H1 (cell line): ENCODE measurements around the gene KCNMA1.

Source experiments
- CTCF ChIP-seq, 3 experiments: IDR thresholded peaks; 1 replicate in 2 of 3; 2 replicates in 1 of 3; pipeline versions ENCODE4 v1.5.1 to v1.6.1; 2011; ENCODE audit warnings: low read length in 3 of 3, mild to moderate bottlenecking in 3 of 3, inconsistent platforms in 2 of 3, low read depth in 1 of 3, moderate library complexity in 1 of 3; ENCODE audit not compliant: insufficient read depth in 1 of 3; ENCODE audit errors: control extremely low read depth in 1 of 3
- E2F6 ChIP-seq: IDR thresholded peaks from 2 replicates; pipeline ENCODE4 v1.6.1; 2012; ENCODE audit warnings: inconsistent platforms
- EZH2 ChIP-seq: fragments of 200-600 bp; sonication (generic); IDR thresholded peaks from 2 replicates; pipeline ENCODE4 v1.7.1; 2012; ENCODE audit warnings: low read depth, mild to moderate bottlenecking, moderate library complexity, low read length, inconsistent platforms; ENCODE audit not compliant: severe bottlenecking
- GABPA ChIP-seq: IDR thresholded peaks from 2 replicates; pipeline ENCODE4 v1.6.1; 2011; ENCODE audit warnings: mild to moderate bottlenecking, low read length, moderate library complexity, borderline replicate concordance; ENCODE audit not compliant: insufficient read depth
- HDAC2 ChIP-seq, 2 experiments: fragments of 300-600 bp in 1 of 2; sonication (generic) in 1 of 2; IDR thresholded peaks; 2 replicates each; pipeline ENCODE4 v1.6.1; 2011 to 2012; ENCODE audit warnings: low read depth in 2 of 2, low read length in 2 of 2, mild to moderate bottlenecking in 2 of 2, moderate library complexity in 2 of 2, borderline replicate concordance in 1 of 2, inconsistent platforms in 1 of 2
- KDM5A ChIP-seq: fragments of 200-600 bp; IDR thresholded peaks from 2 replicates; pipeline ENCODE4 v1.7.1; 2012; ENCODE audit warnings: mild to moderate bottlenecking, low read length, inconsistent platforms, mixed read lengths
- MAFK ChIP-seq: IDR thresholded peaks from 2 replicates; pipeline ENCODE4 v1.6.1; 2012; ENCODE audit warnings: low read depth, mild to moderate bottlenecking, improper control_type of control experiment, low read length
- POLR2A ChIP-seq, 2 experiments: IDR thresholded peaks; 1 replicate in 1 of 2; 2 replicates in 1 of 2; pipeline ENCODE4 v1.6.1; 2011; ENCODE audit warnings: low read depth in 2 of 2, low read length in 2 of 2, mild to moderate bottlenecking in 2 of 2; ENCODE audit errors: control extremely low read depth in 1 of 2
- POLR2AphosphoS5 ChIP-seq: IDR thresholded peaks from 2 replicates; pipeline ENCODE4 v1.6.1; 2011; ENCODE audit warnings: low read depth, low read length
- TAF1 ChIP-seq: IDR thresholded peaks from 2 replicates; pipeline ENCODE4 v1.6.1; 2011; ENCODE audit warnings: mild to moderate bottlenecking, low read depth, low read length
- TF ChIP-seq, protein P1 (sequence below): fragments of 300-600 bp; sonication (generic); IDR thresholded peaks from 2 replicates; pipeline ENCODE4 v1.7.1; 2012; ENCODE audit warnings: low read length, moderate library complexity, mild to moderate bottlenecking, inconsistent platforms; ENCODE audit not compliant: insufficient replicate concordance
- TF ChIP-seq, protein P2 (sequence below): IDR thresholded peaks from 2 replicates; pipeline ENCODE4 v1.6.1; 2012; ENCODE audit warnings: low read length, inconsistent platforms

GRCh38 chr10:77197544-77197943 is 440.1 kb downstream of the KCNMA1 start:
- no peak for TF ChIP-seq TAF1
- no peak for TF ChIP-seq CTCF (IDR thresholded peaks at IDR 0.05; ENCODE audit: control extremely low read depth in 1 of 3, insufficient read depth in 1 of 3, low read depth in 1 of 3, low read length in 3 of 3)
- TF ChIP-seq, protein P1, sequence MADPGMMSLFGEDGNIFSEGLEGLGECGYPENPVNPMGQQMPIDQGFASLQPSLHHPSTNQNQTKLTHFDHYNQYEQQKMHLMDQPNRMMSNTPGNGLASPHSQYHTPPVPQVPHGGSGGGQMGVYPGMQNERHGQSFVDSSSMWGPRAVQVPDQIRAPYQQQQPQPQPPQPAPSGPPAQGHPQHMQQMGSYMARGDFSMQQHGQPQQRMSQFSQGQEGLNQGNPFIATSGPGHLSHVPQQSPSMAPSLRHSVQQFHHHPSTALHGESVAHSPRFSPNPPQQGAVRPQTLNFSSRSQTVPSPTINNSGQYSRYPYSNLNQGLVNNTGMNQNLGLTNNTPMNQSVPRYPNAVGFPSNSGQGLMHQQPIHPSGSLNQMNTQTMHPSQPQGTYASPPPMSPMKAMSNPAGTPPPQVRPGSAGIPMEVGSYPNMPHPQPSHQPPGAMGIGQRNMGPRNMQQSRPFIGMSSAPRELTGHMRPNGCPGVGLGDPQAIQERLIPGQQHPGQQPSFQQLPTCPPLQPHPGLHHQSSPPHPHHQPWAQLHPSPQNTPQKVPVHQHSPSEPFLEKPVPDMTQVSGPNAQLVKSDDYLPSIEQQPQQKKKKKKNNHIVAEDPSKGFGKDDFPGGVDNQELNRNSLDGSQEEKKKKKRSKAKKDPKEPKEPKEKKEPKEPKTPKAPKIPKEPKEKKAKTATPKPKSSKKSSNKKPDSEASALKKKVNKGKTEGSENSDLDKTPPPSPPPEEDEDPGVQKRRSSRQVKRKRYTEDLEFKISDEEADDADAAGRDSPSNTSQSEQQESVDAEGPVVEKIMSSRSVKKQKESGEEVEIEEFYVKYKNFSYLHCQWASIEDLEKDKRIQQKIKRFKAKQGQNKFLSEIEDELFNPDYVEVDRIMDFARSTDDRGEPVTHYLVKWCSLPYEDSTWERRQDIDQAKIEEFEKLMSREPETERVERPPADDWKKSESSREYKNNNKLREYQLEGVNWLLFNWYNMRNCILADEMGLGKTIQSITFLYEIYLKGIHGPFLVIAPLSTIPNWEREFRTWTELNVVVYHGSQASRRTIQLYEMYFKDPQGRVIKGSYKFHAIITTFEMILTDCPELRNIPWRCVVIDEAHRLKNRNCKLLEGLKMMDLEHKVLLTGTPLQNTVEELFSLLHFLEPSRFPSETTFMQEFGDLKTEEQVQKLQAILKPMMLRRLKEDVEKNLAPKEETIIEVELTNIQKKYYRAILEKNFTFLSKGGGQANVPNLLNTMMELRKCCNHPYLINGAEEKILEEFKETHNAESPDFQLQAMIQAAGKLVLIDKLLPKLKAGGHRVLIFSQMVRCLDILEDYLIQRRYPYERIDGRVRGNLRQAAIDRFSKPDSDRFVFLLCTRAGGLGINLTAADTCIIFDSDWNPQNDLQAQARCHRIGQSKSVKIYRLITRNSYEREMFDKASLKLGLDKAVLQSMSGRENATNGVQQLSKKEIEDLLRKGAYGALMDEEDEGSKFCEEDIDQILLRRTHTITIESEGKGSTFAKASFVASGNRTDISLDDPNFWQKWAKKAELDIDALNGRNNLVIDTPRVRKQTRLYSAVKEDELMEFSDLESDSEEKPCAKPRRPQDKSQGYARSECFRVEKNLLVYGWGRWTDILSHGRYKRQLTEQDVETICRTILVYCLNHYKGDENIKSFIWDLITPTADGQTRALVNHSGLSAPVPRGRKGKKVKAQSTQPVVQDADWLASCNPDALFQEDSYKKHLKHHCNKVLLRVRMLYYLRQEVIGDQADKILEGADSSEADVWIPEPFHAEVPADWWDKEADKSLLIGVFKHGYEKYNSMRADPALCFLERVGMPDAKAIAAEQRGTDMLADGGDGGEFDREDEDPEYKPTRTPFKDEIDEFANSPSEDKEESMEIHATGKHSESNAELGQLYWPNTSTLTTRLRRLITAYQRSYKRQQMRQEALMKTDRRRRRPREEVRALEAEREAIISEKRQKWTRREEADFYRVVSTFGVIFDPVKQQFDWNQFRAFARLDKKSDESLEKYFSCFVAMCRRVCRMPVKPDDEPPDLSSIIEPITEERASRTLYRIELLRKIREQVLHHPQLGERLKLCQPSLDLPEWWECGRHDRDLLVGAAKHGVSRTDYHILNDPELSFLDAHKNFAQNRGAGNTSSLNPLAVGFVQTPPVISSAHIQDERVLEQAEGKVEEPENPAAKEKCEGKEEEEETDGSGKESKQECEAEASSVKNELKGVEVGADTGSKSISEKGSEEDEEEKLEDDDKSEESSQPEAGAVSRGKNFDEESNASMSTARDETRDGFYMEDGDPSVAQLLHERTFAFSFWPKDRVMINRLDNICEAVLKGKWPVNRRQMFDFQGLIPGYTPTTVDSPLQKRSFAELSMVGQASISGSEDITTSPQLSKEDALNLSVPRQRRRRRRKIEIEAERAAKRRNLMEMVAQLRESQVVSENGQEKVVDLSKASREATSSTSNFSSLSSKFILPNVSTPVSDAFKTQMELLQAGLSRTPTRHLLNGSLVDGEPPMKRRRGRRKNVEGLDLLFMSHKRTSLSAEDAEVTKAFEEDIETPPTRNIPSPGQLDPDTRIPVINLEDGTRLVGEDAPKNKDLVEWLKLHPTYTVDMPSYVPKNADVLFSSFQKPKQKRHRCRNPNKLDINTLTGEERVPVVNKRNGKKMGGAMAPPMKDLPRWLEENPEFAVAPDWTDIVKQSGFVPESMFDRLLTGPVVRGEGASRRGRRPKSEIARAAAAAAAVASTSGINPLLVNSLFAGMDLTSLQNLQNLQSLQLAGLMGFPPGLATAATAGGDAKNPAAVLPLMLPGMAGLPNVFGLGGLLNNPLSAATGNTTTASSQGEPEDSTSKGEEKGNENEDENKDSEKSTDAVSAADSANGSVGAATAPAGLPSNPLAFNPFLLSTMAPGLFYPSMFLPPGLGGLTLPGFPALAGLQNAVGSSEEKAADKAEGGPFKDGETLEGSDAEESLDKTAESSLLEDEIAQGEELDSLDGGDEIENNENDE, result no peak
- TF ChIP-seq KDM5A, result no peak
- TF ChIP-seq POLR2A (IDR thresholded peaks at IDR 0.05; ENCODE audit: control extremely low read depth in 1 of 2, low read depth in 2 of 2, low read length in 2 of 2), result no peak
- TF ChIP-seq HDAC2 (IDR thresholded peaks at IDR 0.05; ENCODE audit: borderline replicate concordance in 1 of 2, low read depth in 2 of 2, low read length in 2 of 2), result no peak
- TF ChIP-seq, protein P2, sequence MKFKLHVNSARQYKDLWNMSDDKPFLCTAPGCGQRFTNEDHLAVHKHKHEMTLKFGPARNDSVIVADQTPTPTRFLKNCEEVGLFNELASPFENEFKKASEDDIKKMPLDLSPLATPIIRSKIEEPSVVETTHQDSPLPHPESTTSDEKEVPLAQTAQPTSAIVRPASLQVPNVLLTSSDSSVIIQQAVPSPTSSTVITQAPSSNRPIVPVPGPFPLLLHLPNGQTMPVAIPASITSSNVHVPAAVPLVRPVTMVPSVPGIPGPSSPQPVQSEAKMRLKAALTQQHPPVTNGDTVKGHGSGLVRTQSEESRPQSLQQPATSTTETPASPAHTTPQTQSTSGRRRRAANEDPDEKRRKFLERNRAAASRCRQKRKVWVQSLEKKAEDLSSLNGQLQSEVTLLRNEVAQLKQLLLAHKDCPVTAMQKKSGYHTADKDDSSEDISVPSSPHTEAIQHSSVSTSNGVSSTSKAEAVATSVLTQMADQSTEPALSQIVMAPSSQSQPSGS, result no peak
- TF ChIP-seq POLR2AphosphoS5, result no peak
- no peak for TF ChIP-seq GABPA
- no peak for TF ChIP-seq E2F6
- TF ChIP-seq MAFK, result no peak
- no peak for TF ChIP-seq EZH2
